GM23338 (cell line): Measurements from ENCODE around the gene UNK.

Experiments used
- CTCF ChIP-seq, 2 experiments: fragments of 200-600 bp in 1 of 2; sonication (generic) in 1 of 2; conservative IDR thresholded peaks; 2 replicates each; pipeline versions ENCODE4 v1.5.1 to v1.6.1; 2016 to 2017; ENCODE audit warnings: antibody characterized with exemption in 2 of 2, low read depth in 2 of 2, mild to moderate bottlenecking in 2 of 2, moderate library complexity in 1 of 2
- ETS1 ChIP-seq: IDR thresholded peaks from 2 replicates; pipeline ENCODE4 v1.6.1; 2016; ENCODE audit warnings: antibody characterized with exemption
- EZH2 ChIP-seq: fragments of 200-600 bp; sonication (generic); IDR thresholded peaks from one replicate; pipeline ENCODE4 v1.8.0; 2017; ENCODE audit warnings: antibody characterized with exemption, mild to moderate bottlenecking, low read depth; ENCODE audit not compliant: unreplicated experiment
- EZH2phosphoT487 ChIP-seq: fragments of 200-600 bp; sonication (generic); IDR thresholded peaks from one replicate; pipeline ENCODE4 v1.8.1; 2018; ENCODE audit warnings: antibody characterized with exemption; ENCODE audit not compliant: unreplicated experiment
- NANOG ChIP-seq: IDR thresholded peaks from 2 replicates; pipeline ENCODE4 v1.6.1; 2016; ENCODE audit warnings: antibody characterized with exemption, borderline replicate concordance

- TF ChIP-seq CTCF (conservative IDR thresholded peaks at IDR 0.05; ENCODE audit: low read depth in 2 of 2) (no peak), EZH2phosphoT487 (no peak), NANOG (no peak), EZH2 (no peak), ETS1 (no peak)
Observed at GRCh38 chr17:75743625-75744206, 40.9 kb upstream of the UNK start.
